A204.1 (cell line): ENCODE measurements around the gene MZB1.
"Not testable (repeated sequence)": the region's sequence is repeated elsewhere in the genome, so short reads cannot be mapped to it uniquely, and the experiment has no call there.

Experiments
- FAIRE-seq: peaks from 2 replicates; lab custom pipeline; 2012; peaks lifted over from hg19 to GRCh38; lab: Jason Lieb, UNC

MZB1 gene

DNA sequence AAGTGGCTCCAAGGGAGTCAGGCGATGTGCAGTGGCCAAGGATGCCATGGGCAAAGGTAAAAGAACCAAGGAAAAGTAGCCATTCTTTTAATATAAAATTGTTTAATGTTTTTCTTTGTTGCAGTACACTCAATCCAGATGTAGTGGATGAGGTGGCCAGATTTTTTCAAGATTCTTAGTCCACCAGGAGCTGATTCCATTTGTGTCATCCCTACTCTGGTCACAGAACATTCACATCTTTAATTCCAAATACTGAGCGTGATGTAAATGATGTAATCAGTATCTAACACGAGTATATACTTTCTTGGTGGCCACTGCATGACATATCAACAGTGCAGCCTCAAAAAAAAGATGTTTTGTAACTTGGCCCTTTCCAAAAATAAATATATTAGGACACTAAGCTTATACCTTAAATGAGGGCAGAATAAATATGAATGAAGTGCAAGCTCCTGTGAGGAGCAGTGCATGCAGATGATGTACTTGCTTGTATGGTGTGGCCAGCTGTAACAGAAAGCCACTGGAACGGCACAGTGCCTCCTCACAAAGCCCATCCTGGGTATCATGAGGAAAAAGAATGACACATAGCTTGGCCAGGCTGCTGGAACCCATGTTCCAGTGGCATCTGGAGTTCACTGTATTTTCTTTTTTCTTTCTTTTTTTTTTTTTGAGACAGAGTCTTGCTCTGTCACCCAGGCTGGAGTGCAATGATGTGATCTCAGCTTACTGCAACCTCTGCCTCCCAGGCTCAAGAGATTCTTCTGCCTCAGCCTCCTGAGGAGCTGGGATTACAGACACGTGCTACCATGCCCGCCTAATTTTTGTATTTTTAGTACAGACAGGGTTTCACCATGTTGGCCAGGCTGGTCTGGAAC is 20.6 kb upstream of the MZB1 start:
- no peak for FAIRE-seq

DNA sequence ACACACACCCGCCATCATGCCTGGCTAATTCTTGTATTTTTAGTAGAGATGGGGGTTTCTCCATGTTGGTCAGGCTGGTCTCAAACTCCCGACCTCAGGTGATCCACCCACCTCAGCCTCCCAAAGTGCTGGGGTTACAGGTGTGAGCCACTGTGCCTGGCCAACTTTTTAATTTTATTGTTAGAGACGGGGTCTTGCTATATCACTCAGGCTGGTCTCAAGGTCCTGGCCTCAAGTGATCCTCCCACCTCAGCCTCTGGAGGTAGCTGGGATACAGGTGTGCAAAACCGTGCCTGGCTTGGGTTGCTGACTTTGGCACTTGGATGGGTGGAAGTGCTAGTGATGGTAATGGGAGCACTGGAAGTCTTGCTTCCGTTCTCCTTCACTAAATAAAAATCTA is 19.4 kb upstream of the MZB1 start:
- not testable (repeated sequence) for FAIRE-seq

DNA sequence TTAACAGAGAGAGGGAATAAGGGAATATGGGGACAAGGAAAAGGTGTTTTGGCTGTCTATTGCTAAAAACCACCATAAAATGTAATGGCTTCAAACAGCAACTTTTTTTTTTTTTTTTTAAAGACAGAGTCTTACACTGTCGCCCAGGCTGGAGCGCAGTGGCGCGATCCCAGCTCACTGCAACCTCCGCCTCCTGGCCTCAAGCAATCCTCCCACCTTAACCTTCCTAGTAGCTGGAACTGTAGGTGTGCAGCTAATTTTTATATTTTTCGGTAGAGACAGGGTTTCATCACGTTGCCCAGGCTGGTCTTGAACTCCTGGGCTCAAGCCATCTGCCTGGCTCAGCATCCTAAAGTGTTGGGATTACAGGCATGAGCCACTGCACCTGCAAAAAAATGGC is 18.5 kb upstream of the MZB1 start:
- FAIRE-seq = no peak

DNA sequence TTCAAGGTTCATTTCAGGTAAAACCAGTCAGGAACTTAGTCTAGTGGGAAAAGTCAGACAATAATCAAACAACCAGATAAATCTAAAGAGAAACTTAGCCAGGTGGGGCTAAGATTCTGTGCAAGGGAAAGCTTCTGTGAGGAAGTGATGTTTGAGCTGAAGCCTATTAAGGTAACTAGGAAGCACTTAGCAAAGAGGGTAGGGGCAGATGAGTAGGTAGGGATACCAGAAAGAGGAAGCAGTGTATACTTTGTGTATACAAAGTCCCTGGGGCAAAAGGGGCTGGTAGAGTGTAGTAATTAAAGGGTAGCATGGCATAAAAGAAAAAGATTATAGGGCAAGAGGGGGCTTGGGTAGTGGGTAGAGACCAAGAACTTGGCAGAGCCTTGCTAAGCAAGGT is 17.8 kb upstream of the MZB1 start:
- no peak for FAIRE-seq

DNA sequence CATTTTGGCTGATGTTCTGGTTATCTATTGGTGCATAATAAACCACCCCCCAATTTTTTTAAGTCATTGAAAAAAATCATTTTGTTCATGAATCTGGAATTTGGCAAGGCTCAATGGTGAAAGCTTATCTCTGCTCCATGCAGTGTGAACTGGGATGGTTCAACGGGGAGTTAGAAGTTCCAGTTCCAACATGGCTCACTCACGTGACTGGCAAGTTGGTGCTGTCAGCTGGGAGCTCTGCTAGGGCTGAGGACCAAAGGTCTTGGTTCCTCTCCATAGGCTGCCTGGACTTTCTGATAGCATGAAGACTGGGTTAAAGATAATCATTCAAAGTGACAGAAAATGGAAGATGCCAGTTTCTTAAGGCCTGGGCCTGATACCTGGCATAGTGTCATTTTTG is 17.2 kb upstream of the MZB1 start:
- no peak for FAIRE-seq

DNA sequence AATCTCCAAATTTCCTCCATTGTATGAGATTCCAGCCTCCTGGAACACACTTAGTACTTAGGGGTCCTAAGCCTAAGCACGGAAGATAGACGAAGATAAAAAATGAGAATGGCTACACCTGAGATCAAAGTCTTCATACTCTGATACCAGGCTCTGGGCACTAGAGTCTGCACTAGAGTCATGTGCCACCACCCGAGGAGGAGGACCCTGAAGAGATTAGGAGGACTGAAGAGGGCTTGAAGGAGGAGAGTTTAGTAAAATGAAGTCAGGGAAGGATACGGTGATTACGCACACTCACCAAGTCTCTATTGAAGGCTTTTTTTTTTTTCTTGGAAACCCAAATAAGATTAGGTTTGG is 14.7 kb upstream of the MZB1 start:
- no peak for FAIRE-seq

DNA sequence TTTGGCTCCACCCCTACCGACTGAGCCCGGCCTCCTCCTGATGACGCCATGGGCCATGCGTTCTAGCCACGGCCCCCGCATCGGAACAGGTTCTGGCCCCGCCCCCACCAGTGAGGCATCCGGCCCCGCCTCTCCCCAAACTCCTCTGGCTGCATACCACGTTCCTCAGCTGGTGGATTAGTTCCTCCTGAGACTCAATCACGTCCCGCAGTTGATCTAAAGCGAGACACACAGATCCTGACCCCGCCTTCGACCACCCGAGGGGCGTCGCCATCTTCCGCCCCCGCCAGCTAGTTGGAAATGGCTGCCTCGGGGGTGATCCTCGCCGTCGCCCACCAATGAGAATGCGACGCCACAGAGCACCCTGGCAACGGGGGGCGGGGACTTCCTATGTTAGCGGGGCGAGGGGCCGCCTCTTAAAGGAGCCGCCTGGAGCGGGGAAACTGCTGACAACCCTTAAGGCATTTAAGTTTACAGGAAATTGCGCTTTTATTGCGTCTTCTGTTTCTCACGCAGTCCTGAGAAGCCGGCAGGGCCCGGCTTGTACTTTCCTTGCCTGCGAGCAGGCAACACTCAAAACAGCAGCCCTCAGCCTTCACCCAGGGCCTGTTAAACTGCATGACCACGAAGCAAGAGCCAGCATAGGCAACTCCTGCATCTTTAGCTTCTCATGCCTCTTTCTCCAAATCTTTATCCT is 14.2 kb upstream of the MZB1 start, which contains the start of gene SPATA24:
Gene SPATA24, minus strand, starts transcription at position 303 of the 697 bp plus-strand sequence. Its CDS starts 29 bp downstream, at position 274.
- FAIRE-seq = peak; percentile 80

DNA sequence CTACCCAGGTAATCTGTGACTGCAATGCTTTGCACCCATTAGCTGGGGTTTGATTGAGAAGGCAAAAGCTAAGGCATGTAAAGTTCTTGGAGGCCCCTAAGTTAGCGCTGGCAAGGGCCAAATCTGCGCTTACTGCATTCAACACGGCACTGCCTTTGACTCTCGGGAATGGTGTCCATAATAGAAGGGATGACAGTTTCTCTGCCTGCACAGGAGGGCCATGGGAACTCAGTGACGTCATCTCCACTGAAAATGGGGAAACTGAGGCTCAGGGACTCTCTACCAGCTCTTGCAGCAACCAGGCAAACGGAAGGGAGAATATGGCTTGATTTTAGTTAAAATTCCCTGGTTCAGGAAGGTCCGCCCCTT is 13.7 kb upstream of the MZB1 start:
- no peak for FAIRE-seq

DNA sequence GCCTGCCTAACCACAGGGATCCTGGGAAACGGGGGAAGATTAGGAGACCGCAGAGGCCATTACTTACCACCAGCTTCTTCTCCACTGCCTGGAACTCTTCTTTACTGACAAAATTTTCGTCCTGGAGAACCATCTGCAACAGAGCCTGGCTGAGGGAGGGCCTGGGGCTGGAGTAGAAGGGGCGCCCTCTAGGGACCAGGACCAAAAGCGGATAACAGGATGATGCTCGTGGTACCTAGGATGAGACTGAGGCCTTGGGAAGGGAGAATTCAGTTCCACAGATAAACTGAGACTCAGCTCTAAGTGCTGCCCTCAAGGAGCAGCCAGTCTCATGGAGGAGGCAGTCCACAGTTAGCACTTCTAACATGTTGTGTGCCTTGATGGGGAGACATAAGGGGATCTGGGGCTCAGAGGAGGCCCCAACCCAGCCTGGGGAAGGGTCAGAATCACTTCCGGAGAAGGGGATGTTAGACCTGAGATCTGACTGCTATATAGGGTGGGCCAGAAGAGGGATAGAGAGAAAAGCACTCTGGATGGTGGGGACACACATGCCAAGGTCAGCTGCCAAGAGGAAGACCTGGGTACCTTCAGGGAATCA is 12.9 kb upstream of the MZB1 start:
- FAIRE-seq = no peak

DNA sequence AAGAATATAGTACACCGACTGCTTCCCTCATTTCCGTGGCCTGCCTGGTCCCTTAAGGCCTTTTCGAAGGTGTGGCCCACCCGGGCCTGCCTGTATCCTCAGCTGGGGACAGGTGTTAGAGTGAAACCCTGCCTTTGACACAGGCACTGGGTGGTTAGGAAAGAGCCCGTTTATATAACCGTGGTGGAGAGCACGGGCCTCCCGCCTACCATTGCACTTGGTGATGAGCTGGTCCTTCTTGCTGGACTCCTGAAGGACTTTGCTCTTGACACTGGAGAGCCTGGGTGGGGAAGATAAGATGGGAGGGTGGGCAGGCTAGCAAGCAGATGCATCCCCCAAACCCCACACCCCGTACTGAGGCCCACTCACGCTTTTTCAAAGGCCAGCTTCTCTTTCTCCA is 11.8 kb upstream of the MZB1 start:
- FAIRE-seq = no peak

DNA sequence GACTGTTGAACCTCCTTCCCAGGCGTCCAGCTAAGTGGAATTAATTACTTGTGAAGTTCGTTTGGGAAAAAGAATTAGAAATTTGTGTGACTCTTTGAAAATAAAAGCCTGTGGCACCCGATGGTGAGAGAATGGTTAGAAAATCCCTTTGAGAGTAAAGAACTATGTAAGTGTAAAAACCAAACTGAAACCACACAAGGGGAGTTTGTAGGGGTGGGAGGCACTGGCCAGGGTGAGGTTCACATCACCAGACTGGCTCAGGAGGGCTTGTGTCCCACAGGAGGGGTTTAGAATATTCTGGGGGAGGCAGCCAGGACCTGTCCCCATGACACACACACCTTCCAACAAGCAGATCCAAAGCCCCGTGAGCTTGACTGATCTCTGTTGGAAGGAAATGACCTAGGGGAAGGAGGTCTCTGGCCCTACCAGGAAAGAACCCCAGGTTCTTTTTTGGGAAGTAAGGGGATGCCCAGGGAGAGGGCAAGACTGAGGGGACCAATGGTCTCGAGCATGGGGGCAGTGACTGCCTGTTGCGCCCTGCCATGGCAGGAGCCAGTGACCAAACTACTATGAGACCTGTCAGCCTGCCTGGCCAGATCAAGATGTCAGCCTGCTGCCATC is 9.9 kb upstream of the MZB1 start:
- FAIRE-seq = no peak

DNA sequence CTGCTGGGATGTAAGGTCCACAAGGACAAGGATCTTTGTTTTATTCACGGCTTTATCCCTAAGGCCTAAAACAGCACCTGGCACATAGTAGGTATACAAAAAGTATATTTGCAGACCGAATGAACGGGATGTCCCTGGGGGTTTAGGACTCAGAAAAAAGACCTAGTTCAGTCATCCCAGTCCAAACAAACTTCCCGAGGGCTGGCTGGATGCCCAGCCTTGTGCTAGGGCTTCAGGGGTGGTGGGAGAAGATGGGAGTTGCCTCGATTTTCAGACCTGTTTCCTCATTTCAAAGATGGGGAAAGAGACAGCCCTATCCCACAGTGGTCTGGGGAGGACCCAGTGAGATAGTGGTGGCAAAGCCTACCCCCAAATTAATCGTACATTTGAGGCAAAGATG is 8.2 kb upstream of the MZB1 start:
- FAIRE-seq = no peak

DNA sequence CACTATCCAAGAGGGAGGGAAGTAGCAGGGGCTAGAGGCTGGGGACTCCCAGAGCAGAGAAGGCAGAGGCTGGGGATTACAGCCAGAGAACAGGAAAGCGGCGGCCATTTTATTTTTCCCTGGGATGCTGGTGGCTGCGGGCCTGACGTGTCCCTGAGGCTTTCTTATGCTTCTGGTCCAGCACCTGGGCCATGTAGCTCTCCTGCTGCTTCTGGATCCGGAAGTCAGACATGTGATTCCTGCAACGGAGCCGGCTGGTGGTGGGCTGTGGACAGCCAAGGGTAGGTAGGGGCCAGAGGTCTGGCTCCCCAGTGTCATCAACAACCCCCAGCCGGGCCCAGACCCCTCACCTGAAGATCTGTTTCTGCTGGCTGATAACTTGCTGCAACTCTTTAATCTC is 7.0 kb upstream of the MZB1 start:
- FAIRE-seq = no peak

DNA sequence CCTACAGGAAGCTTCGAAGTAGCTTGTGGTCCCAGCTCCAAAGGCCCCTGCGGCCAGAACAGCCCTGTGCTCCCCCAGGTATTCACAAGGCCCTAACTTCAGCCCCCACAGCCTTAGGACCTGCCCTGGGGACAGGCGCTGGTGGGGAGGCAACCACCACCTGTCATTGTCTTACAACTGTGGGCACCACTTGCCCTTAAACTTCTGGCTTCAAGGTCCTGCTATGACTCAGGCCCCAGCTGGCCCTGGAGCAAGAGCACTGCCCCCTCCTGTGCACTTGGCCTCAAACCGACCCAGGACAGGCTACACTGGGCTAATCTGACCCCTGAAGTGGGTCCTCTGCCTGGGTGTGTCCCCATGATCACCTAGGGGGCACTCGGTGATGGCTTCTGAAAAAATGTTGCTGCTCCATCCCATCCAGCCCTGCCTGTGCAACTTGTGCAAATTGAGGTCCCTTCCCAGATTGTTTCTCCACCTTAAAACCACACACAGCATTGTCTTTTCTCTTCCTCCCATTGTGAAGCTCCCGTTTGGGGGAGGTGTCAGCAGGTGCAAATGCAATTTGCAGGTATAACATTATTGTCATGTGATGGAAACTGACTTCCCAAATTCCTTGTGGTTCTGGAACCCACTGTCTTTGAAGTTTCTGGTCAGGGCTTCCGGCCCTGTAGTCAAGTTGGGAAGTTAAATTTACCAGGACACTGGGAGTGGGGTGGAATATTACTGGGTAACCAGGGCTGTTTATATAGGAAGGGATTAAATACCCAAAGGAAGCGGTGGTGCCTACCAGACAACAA is 6.3 kb upstream of the MZB1 start:
- no peak for FAIRE-seq

DNA sequence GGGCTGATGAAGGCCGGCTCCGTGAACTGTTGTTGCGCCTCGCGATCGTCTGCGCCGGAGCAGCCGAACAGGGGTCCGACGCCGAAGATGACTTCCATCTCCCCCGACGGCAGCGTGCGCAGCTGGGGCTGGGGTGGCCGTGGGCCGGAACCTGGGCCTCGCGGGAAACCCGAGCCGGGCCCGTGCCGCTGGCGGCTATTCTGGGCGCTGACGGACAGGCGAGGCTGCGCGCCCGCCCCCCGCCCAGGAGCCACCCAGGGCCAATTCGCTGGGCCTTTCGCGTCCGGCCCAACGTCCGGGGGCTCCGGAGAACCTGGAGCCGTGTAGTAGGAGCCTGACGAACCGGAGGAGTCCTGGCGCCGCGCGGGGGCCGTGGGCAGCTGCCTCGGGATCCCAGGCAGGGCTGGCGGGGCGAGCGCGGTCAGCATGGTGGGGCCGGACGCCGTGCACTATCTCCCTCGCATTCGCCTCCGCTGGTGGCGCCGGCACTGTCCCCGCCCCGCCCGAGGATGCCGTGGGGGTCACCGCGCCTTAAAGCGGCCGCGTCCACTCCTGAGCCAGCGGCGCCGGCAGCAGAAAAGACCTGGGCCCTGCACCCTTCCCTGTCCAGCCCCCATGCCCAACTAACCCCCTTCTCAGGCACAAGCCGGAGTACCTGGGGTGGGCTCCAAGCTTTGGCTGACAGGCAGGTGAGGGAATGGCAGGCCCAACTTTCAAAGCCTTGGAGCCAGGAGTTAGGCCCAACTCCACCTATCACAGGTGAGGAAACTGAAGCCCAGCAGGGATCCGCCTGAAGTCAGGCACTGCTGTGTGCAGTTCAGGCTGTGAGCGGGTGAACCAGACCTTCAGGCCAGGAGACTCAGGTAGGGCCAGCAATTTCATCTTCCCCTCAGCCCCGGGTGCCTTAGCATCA is 5.2 kb upstream of the MZB1 start, which contains the start of gene PROB1:
Gene PROB1, minus strand, starts transcription at position 451 of the 913 bp plus-strand sequence. Its CDS starts 23 bp downstream, at position 428.
- FAIRE-seq = no peak

DNA sequence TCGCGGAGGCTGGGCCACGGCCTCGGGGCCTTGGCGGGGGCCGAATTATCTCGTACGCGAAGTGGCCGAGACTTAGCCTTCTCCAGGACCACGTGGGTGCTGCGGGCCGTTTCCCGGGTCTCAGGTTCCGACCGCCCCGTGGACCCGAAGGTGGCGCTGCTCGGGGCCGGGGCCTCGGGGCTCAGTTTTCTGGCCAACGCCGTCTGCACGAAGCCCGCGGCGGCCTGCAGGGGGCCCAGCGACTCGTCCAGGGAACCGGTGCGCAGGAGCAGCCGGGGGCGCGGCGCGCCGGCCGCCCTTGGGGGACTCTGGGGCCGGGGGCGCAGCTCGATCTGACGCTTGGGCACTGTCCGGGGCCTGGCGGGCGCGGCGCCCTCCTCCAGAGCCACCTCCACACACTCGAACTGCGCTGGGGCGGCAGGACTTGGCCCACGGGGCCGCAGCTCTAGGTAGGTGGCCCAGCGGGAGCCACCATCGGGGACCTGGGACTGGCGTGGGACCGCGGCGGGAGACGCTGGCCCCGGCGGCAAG is 4.5 kb upstream of the MZB1 start:
- no peak for FAIRE-seq

DNA sequence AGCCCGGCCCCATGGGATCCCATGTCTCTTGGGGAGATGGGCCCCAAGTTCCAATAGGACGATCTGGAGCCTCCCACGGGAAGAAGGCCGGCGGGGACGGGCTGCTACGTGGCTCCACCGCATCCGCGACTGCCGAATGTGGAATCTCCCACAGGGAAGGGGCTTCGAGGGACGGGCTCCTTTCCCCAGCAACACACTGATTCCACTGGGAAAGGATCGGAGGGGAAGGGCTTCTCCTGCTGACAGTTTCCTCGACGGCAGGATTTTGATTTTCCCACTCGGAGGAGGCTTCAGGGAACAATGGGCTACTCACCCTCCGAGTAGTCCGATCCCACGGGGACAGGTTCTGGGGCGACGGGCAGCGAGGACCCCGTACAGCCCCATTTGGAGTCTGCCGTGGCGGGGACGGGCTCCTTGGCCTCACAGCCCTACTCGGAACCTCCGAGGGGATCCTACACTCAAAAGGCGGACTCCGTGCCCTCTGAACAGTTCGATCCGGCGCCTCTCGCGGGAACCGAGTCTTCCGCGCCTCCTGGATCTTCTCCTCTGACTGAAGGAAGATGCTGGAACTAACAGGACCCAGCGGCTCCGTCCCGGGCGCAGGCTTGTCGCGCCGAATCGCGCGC is 3.9 kb upstream of the MZB1 start:
- FAIRE-seq = no peak

DNA sequence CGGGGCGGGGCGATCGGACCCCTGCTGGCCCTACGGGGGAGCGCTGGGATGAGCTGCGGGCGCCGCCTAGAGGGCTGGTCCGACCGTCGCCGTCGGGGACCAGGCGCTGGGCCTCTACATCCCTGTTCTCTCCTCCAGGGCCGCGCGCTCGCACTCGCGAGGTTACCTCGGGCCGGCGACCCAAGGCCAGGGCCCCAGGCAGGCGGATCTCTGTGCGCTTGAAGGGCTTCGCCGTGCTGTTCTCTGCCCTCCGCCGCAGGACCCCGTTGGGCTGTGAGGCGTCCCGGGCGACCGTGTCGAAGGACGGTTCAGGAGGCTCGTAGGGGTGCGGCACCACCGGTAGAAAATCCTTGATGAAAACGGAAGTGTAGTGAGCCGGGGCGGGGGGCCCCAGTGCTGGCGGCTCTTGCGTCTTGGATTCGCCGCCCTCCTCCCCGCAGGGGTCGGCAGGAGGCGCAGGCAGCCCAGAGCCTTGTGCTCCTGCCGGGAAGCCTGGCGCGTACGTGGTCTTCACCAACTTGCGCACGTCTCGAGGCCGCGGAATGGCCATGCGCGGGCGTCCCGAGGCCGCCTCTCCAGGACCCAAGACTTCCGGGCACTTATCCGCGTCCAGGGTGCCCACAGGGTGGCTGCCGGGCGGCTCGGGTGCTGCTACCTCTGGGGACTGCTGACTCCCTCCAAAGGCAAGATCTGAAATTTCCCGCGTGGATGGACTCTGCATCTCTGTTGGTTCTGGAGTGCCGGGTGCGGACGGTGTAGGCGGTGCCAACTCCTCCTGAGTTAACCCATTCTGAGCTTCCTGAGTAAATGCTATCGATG is 3.2 kb upstream of the MZB1 start:
- no peak for FAIRE-seq

DNA sequence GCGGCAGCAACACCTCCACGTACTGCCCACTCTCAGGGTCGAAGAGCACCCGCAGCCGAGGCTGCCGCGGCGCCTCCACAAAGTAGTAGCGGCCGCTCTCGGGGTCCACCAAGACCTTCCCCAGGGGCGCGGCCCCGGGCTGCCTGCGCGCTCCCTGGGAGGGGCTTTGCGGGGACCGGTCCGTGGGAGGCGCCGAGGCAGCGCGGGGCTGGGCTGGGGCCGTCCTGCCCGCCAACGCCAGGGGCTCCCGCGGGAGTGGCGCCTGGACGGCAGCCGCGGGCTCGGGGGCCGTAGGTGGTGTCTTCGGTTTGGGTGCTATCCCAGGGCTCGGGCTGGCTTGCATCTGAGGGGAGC is 2.6 kb upstream of the MZB1 start:
- FAIRE-seq = no peak
